ENCODE data around the gene F8.

GRCh38 chrX:155046811-155047528, 24.4 kb upstream of the F8 start:
- TF ChIP-seq EP300 (IDR thresholded peaks at IDR 0.05; ENCODE audit: borderline replicate concordance in 1 of 2, control insufficient read depth in 1 of 2, low read depth in 2 of 2, low read length in 2 of 2) (no peak), POLR2A (IDR thresholded peaks at IDR 0.05; ENCODE audit: low read depth, low read length) (no peak), FOXM1 (IDR thresholded peaks at IDR 0.05; ENCODE audit: low read depth, low read length) (no peak), POLR2AphosphoS5 (IDR thresholded peaks at IDR 0.05; ENCODE audit: low read length) (no peak), TAF1 (IDR thresholded peaks at IDR 0.05; ENCODE audit: borderline replicate concordance, low read depth, low read length) (no peak), YY1 (IDR thresholded peaks at IDR 0.05; ENCODE audit: low read depth, low read length) (no peak), CTCF (IDR thresholded peaks at IDR 0.05 in 2 of 3, conservative IDR thresholded peaks at IDR 0.05 in 1 of 3; ENCODE audit: control insufficient read depth in 2 of 3, extremely low read depth in 1 of 3, insufficient read depth in 1 of 3, low read depth in 3 of 3, low read length in 3 of 3) (no peak), RFX5 (IDR thresholded peaks at IDR 0.05; ENCODE audit: low read depth, low read length) (no peak), RCOR1 (conservative IDR thresholded peaks at IDR 0.05; ENCODE audit: low read depth, low read length) (no peak)
